GM19467 (cell line): Measurements from ENCODE around the gene MYH11.
"Not testable (repeated sequence)": the region's sequence is repeated elsewhere in the genome, so short reads cannot be mapped to it uniquely, and the experiment has no call there.

Source experiments
- ATAC-seq: cut with Tn5 transposase; IDR thresholded peaks from one replicate; pipeline ENCODE4 v1.9.1; 2021; ENCODE audit warnings: mild to moderate bottlenecking, moderate library complexity; ENCODE audit not compliant: unreplicated experiment

Gene MYH11

GRCh38 chr16:15811481-15812400 is 45.1 kb downstream of the MYH11 start:
- no peak for ATAC-seq

DNA sequence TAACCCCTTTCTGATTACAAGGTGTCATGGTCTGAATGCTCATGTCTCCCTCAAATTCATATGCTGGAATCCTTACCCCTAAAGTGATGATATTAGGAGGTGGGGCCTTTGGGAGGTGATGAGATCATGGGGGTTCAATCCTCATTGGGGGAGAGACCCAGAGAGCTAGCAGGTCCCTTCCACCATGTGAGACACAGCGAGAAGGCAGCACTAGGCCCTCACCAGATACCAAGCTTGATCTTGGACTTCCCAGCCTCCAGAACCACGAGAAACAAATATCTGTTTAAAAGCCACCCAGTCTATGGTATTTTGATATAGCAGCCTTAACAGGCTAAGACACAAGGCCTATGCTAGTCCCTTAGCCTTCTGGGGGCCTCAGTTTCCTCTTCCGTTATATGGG is 45.9 kb downstream of the MYH11 start:
- ATAC-seq = no peak

DNA sequence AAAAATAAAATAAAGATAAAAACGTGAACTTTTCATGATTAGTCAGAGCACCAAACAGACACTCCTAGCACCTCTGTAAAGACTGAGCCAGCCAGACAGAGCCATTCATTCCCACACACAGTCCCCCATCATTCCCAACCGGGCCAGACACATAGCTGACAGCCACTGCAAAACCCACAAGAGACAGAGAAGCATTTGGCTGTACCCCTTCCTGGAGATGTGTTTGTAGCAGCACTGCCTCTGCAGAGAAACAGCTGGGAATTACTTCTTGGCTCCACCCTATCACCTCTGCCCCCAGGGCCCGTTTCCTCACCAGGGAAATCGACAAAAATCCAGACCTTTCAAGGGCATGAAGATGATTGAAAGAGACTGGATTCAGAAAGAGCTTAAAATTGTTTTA is 46.4 kb downstream of the MYH11 start:
- no peak for ATAC-seq

DNA sequence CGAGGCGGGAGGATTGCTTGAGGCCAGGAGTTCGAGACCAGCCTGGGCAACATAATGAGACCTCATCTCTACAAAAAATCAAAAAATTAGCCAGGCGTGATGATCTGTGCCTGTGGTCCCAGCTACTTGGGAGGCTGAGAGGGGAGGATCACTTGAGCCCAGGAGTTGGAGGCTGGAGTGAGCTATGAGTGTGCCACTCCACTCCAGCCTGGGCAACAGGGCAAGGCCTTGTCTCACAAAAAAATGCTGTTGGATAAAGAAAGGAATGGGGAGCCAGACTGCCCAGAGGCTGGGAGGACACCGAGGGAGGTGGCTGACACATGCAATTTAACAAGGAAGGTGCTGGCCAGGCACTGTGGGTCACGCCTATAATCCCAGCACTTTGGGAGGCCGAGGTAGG is 47.5 kb downstream of the MYH11 start:
- not testable (repeated sequence) for ATAC-seq

DNA sequence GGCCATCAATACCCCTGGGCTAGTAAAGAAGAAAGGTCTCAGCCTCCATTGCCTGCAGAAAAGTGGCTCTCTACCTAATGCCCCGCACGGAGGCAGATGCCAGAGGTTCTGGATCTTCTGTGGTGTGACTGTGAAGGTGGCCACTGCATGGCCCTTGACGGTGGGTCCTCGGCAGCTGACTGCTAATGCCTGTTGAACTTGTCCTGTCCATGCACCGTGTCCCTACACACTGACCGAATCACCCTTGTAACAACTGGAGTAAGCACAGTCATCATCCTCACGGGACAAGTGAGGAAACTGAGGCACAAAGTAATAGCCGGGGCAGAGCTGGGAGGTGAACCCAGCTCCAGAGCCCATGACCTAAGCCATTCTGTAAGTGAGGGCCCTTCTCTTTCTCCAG is 48.8 kb downstream of the MYH11 start:
- ATAC-seq = no peak

- no peak for ATAC-seq
Measured at GRCh38 chr16:15807603-15808009, 49.2 kb downstream of the MYH11 start.

- ATAC-seq = no peak
Measured at GRCh38 chr16:15803618-15804017, 53.2 kb downstream of the MYH11 start.

DNA sequence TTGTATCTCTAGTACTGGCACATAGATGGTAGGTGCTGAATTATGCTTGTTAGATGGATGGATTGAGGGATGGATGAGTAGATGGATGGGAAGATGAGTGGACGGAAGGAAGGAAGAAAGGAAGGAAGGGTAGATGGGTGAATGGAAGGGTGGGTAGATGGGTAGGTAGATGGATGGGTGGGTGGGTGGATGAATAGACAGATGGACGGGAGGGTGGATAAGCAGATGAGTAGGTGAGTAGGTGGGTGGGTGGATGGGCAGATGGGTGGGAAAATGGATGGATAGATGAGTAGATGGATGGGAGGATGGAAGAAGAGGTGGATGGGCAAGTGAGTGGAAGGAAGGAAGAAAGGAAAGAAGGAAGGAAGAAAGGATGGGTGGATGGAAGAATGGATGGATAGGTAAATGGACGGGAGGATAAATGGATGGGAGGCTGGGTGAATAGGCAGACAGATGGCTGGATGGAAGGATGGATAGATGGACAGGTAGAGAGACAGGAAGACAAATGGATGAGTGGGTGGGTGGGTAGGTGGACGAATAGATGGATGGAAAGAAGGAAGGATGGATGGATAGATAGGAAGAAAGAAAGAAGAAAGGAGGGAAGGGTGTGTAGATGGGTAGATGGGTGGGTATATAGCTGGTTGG is 56.9 kb downstream of the MYH11 start:
- ATAC-seq = no peak

DNA sequence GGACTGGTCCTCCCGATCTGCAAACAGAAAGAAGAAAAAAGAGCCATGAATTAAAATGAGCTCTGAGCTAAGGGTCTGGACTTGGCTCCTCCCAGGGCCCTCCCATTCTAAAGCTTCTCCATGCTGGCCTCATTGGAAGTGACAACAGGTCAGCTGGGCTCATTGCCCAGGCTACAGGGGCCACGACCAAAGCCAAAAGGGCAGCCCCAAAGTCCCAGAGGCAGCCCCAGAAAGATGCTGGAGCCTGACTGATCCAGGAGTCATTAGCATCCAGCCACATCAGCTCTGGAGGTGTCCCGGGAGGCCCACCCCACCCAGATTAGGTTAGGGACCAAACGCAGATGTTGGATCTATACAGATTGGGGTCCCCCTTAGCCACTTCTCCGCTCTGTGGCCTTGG is 58.2 kb downstream of the MYH11 start:
- no peak for ATAC-seq

DNA sequence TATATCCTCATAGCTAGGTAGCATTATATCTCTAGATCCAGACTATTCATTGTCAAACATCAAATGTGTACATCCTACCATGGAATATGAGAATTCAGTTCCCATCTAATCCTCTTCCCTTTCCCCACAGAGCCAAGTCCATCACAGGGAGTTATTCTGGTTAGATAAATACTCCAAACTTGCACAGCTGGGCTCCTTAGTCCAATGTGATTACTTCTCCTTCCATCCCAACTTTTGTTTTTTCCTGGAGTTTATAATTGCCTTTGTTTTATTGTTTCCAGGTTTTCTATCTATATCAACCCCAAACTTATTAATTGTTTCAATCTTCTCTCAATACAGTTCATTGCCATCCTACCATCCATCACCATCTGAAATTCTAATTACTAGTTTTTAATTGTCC is 59.9 kb downstream of the MYH11 start:
- ATAC-seq = no peak

DNA sequence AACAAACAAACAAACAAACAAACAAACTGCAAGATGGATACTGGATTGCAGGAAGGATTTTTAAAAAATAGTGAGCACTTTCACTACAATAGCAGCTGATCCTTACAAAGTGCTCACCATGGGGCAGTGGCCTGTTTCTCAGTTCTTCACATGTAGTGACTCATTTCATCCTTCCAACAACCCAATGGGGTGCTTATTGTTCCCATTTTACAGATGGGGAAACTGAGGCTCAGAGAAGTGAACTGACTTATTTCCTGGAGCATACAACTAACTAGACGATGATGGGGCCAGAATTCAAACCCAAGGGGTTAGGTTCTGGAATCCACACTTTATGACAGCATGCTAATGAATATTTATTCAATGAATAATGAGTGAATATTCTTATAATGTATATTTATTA is 61.2 kb downstream of the MYH11 start:
- no peak for ATAC-seq

DNA sequence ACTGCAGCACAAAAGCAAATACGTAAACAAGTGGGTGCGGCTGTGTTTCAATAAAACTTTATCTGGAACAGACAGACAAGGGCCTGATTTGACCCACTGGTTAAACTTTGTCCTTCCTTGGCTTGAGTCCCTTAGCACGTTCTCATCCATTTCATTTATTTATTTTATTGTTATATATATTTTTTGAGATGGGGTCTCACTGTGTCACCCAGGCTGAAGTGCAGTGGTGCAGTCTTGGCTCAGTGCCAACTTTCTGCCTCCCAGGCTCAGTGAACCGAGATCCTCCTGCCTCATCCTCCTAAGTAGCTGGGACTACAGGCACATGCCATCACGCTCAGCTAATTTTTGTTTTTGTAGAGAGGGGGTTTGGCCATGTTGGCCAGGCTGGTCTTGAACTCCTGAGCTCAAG is 64.3 kb downstream of the MYH11 start:
- no peak for ATAC-seq

- ATAC-seq = no peak
Measured at GRCh38 chr16:15790458-15790857, 66.4 kb downstream of the MYH11 start.

DNA sequence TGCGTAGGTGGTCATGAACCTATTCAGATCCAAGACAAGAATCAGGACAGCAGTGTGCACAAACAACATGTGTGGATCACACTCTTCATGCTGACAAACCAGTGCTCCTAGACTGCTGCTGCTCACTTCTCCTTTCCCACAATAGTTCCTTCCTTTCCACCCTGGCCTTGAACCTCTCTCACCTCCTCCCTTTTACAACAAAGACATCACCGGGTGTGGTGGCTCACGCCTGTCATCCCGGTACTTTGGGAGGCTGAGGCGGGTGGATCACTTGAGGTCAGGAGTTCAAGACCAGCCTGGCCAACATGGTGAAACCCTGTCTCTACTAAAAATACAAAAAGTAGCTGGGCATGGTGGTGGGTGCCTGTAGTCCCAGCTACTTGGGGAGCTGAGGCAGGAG is 67.0 kb downstream of the MYH11 start:
- not testable (repeated sequence) for ATAC-seq

DNA sequence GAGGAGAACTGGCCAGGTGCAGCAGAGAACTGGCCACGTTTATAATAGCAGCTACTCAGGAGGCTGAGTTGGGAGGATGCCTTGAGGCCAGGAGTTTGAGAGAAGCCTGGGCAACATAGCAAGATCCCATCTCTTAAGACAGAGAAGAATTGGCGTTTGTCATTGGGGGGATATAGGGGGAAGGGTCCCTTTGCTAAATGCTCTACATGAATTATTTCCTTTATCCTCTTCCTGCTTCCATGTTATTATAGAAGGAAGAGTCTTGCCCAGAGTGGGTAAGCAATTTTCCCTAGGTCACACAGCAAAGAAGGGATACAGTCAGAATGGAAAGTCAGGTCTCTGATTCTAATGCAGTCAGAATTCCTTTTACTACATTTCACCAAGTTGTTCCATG is 68.0 kb downstream of the MYH11 start:
- no peak for ATAC-seq

DNA sequence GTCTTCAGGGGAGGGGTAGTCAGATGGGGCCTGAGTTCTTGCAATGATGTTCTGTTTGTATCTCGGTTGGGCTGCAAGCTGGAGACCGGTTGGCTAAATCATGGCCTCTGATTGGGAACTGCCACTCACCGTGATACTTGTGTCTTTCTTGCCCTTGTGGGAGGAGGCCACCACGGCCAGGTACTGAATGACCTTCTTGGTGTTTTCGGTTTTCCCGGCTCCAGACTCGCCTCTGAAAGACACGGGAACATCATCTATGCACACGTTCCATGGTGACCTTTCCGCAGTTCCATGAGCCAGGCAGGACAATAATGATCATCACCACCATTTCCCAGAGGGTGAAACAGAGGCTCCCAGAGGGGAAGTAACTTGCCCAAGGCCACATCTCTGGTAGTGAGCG is 70.3 kb downstream of the MYH11 start:
- ATAC-seq = no peak

DNA sequence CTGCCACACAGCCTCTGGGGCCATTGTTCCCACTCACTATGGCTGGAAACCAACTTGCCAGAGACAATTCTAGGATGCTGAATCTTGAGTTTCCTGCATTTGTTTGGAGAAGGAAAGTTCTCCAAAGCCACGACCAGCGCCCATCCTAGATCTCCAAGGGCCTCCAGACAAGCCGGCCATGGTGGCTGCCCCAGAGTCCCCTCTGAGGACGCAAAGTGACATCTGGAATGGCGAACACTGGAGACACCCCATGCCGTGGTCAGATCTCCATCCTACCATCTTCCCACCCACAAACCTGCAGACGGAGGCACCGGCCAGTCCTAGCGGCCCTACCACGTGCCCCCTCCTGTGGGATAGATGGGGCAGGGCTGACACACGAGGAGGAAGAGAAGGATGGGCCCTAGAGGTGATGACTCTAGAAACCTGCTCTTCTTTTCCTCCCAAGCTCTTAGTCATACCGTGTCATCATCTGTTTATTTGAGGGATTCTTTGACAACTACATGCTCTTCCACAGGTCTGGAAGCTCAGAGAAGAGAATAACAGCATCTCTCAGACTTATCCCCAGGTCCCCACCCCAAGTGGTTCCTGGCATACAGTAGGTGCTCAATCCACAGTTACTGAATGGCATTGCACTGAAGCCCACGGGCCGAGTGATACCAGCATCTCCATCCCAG is 71.3 kb downstream of the MYH11 start:
- ATAC-seq = no peak

GRCh38 chr16:15783985-15784384 is 72.8 kb downstream of the MYH11 start:
- no peak for ATAC-seq

- no peak for ATAC-seq
Measured at GRCh38 chr16:15782573-15783365, 74.1 kb downstream of the MYH11 start.

DNA sequence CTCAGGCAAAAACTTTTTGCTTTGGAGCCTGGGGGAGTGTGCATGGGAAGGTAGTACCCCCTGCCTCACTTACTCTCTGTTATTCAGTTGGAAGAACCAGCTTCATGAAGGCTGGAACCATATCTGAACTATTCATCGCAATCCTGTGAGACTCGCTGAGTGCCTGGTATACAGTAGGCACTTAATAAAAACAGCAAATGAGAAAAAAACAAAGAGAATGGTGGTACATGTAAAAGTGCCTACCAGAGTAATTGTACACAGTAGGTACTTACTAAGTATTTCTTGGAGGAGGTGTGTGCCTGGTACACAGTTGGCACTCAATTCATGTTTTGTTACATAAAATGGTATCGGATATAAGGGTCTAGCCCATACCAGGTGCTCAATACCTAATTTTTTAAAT is 75.2 kb downstream of the MYH11 start:
- ATAC-seq = no peak

- no peak for ATAC-seq
Measured at GRCh38 chr16:15780805-15781204, 76.0 kb downstream of the MYH11 start.
